Activated T-helper 1 cell treated with Interleukin-2 at 50 U/mL for 16 hours (primary cell): ENCODE data around the gene MOGAT2.
"Not testable (repeated sequence)": the region's sequence is repeated elsewhere in the genome, so short reads cannot be mapped to it uniquely, and the experiment has no call there.

Source experiments
- DNase-seq: peaks from one replicate; pipeline ENCODE4 v3.0.0-alpha.2; 2020; ENCODE audit warnings: low read depth

MOGAT2 gene

DNA sequence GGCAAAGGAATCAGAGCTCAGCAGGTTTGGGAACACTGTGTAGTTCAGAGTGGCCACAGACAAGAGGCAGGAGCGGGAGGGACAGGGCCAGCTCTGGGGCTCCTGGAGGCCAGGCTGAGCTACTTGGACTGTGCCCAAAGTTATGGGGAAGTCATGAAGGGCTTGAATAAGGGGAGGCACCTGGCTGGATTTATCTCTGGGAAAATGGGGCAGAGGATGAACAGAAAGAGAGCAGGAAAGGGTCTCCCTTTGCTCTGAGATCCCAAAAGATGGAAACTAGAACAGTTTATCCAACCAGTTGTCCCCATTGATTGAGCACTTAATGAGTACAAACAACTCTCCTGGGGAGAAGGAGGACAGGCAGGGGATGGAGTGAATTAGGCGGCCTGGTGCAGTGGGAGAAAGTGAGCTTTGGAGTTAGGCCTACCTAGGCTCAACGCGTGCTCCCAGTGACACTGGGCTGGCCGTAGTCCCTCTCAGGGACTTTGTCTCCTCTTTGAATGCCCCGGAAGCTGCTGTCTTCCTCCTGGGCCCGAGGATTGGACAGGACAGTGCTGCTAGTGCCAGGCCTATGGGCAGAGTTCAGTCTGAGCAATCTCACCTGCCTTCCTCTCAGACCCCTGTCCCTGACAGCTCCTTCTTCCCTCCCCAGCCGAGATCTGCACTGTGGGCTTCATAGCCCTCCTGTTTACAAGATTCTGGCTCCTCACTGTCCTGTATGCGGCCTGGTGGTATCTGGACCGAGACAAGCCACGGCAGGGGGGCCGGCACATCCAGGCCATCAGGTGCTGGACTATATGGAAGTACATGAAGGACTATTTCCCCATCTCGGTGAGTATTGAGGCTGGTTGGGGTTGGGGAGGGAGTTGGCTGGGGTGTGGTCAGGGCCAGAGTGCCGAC lies 2.0 kb downstream of the MOGAT2 start:
- no peak for DNase-seq

DNA sequence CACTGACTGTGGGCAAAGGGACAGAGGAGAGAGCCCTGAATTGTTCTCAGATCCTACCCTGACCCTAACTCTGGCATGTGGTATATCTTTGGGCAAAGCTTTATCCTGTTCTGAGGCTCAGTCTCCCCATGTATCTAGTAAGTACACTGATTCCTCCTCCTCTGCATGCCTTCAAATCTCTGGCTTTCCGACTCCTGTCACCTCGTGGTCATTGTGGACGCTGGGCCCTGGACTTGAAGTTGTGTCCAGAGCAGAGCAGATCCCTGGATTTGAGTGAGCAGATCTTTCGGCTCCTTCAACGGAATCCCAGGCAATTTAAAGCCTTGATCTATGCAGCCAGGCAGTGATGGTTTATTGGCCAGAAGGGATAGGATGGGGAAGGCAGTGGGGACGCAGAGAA lies 3.0 kb downstream of the MOGAT2 start:
- DNase-seq = no peak

DNA sequence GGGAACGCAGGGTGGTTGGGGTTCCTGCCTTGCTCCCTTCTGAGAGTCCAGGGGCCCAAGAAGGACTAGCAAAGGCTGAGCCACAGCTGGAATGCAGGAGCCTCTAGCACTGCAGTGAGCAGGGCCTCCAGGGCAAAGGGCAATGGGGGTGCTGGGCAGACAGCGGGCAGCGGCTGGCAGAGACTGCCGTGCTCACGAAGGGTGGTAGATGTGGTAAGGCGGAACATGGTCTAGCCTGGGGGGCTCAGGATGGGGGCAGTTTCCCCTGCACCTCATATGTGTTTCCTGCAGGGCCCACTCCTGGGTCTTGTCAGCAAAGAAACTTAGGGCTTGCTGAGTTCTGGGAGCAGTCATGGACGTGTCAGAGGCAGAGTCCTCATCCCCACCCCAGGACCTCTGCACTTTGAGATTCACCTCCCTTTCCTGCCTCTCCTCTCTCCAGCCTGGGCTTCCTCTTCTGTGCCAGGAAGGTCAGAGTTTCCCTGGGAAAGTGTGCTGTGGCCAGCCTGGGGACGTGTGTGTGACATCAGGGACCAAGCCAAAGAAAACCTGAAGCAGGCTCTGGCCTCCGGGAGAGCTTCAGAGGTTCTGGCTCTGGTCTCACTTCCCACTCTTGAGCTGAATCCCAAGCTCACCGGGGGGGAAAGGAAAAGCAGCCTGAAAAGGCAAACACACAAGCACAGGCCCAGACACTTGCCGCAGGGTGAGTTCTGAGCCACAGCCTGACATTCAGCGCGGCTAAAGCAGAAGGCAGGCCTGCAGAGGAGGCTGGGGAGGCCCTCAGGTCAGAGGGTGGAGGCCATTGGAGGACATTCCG lies 4.4 kb downstream of the MOGAT2 start:
- DNase-seq = no peak

DNA sequence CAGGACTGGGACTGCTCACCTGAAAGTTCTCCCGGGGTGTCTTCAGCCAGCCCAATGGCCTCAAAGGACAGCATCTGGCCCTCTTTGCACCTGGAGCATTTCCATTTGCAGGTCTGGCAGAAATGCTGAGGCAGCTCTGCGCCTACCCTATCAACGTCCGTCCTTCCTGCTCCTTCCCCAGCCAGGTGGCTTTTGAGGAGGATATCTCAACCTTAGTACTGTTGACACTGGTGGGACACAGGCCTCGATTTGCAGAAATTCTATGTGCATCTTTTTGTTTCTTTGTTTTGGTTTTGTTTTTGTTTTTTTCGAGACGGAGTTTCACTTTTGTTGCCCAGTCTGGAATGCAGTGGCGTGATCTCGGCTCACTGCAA lies 5.0 kb downstream of the MOGAT2 start:
- DNase-seq = no peak

DNA sequence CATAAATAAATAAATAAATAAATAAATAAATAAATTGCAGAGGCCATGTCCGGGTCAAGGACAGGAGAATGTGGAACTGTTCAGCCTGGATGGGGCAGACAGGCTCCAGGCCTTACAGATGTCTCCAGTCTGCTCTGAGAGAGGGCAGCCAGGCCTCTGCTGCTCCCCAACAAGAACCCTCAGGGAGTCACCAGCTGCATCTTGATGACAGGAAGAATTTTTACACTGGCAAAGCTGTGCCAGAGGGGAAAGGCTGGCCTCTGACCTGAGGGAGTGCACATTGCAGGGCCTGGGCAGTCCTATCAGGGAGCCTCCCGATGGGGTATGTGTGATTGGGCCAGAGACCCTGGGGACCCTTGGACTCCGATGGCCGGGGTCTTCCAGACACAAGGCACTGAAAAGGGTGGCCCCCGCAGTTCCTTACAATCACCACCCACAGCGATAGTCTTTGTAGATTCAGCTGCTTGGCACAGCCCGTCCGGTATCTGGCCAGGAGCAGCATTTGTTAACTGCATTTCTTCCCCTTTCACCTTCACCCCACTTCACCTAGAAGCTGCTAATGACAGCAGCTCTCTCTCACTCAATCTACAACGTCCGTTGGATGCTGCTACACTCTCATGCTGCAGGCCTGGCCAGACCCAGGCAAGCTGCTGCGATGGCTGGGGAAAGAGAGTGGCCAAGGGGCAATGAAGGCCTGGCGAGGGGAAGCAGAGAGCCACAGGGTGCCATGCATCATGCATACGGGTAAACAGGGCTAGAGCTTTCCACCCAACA lies 8.1 kb downstream of the MOGAT2 start:
- DNase-seq = no peak

DNA sequence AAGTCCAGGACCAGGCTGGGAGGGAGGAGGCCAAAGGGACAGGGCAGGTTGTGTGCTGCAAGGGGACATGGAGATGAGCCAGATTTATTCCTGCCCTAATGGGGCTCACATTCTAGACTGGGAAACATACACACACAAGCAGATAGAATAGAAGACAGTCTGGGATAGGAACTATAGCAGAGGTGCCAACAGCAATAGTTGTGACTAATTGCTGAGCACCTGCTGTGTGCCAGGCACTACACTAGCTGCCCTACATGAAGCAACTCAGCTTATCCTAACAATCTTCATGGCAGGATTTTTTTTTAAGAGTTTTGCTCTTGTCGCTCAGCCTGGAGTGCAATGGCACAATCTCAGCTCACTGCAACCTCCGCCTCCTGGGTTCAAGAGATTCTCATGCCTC lies 11.4 kb downstream of the MOGAT2 start:
- DNase-seq = no peak

DNA sequence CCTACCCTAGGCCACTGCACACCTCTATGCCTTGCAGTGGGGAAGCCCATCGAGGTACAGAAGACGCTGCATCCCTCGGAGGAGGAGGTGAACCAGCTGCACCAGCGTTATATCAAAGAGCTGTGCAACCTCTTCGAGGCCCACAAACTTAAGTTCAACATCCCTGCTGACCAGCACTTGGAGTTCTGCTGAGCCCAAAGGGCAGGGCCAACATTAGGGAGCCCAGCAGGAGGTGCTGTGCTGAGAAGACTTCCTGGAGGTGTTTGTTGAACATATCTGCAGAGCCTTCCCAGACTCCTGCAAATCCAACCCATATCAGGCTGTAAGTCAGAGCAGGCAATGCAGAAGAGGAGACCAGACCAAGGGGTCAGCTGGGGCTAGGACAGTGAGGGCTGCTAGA lies 13.5 kb downstream of the MOGAT2 start:
- DNase-seq = no peak

DNA sequence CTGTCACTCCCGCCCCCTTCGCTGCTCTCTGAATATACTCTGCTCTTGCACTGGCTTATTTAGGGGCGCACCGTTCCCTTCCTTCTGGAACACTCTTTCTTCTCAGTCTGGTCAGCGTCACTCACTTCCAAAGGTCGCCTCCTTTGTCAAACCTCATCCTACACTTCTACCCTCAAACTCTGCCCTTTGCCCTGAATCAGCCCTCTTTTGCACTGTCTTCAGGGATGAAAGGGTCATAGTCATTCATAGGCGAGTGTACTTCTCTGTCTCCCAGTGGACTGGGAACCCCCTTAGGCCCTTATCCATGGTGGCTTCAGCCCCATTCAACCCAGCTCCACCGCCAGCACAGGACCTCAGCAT lies 15.4 kb downstream of the MOGAT2 start:
- DNase-seq = no peak

DNA sequence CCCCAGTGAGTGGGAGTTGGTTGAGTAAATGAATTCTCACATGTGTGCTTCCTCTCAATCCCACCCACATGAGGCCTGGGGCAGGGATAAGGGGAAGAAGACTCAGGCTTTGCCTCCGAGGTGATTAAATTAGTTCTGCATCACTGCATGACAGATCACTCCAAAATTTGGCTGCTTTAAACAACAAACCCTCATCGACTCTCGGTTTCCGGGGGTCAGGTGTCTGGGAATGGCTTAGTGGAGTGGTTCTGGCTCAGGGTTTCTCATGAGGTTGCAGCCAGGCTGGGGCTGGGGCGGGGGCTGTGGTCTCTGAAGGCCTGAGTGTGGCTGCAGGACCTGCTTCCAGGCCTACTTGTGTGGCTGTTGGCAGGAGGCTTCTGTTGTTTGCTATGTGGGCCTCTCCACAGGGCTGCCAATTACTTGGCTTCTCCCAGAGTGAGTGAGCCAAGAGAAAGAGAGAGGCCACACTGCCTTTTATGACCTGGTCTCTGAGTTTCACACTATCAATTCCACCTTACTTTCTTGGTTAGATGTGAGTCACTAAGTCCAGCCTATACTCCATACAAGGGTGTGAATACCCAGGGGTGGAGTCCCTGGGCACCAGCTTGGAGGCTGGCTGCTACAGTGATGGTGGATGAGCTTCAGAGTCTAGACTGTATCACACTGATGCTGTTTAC lies 15.9 kb downstream of the MOGAT2 start:
- no peak for DNase-seq

DNA sequence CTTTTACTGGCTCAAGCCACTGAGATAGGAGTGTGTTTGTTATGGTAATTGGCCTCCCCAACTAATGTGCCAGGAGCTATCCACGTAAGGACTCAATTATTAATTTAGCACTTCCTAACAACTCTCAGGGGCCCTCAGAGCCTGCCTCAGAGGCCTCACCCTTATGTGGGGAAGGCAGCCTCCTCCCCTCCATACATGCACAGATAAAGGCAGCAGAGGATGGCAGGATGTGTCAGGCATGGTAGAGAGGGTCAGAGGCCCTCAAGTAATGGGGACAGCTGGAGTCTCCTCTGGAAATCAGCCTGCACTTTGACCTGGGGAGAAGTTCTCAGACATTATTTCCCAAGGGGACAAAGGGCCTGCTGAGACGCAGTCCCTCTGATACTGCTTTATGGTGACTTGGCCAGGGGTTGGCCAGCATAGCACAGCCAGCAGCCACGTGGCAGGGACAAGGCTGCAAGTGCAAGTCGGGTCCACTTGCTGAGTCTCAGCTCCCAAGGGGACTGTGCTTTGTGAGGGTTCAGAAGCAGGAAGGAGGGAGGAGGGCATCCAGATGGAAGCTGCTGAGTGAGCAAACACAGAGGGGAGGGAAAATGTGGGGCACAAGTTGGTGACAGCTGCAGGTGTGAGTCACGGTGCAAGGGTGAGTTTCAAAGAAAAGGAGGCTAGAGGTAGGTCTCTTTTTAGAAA lies 17.0 kb downstream of the MOGAT2 start:
- no peak for DNase-seq

DNA sequence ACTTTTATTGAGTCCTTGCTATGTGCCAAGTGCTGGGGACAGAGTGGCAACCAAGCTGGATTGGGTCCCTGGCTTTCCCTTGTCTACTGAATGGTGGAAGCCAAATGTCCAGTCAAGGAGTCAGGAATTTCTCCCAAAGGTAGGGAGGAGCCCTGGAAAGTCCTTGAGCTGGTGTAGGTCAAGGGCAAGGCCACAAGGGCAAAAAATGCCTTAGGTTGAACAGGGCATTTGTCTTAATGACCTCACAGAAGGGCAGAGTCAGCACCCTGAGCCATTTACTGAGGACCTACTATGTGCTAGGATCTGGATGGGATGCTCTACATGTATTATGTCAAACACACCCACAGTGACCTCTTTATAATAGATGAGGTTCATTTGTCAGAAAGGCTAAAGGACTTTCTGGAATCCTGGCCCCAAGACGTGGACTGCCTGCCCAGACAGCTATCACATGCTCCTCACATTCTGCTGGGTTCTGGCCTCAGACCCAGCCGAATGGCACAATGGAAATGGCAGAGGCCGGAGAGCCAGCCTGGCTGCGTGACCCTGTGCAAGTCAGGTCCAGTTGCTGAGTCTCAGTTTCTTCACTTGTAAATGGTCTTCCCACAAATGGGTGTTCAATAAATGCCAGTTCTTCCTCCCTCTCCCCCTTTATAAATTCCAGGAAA lies 17.7 kb downstream of the MOGAT2 start:
- no peak for DNase-seq

DNA sequence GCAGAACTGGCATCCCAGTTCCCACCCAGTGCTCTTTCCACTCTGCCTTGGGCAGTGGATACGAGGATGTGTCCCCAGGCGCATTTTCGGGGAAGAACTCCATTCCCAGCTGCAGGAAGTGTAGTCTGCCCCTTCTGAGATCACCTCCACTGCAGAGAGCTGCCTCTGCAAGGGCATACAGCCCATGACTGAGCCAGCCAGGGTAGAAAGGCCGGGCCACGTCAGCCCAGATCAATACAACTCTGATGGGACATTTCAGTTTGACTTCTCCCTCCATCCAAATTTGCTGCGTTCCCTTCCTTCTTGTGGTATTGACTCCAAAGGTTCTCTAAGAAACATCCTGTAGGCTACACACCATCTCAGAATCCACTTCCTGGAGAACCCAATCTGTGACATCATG lies 19.7 kb downstream of the MOGAT2 start:
- DNase-seq = no peak

DNA sequence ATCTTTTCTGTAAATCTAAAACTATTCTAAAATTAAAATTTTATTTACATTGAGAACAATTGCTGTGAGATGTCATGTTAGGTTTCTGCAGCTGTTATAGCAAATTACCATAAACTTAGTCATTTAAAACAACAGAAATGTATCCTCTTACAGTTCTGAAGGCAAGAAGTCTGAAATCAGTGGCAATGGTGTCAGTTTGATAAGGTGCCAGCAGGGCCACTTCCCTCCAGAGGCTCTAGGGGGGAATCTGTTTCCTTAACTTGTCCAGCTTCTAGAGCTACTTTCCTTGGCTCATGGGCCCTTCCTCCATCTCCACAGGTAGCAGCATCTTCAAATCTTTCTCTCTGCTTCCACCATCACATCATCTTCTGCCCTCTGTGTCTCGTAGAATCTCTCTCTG lies 23.0 kb downstream of the MOGAT2 start:
- no peak for DNase-seq

DNA sequence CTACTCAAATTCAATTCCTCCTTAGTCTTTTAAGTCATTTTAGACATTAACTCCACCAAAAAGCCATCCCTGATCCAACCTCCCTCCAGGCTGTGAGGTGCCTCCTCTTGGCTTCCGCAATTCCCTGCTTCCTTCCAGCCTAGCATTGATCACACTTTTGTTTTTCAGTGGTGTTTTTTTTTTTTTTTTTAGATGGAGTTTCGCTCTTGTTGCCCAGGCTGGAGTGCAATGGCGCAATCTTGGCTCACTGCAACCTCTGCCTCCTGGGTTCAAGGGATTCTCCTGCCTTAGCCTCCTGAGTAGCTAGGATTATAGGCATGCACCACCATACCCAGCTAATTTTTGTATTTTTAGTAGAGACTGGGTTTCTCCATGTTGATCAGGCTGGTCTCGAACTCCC lies 25.5 kb downstream of the MOGAT2 start:
- DNase-seq = not testable (repeated sequence)

DNA sequence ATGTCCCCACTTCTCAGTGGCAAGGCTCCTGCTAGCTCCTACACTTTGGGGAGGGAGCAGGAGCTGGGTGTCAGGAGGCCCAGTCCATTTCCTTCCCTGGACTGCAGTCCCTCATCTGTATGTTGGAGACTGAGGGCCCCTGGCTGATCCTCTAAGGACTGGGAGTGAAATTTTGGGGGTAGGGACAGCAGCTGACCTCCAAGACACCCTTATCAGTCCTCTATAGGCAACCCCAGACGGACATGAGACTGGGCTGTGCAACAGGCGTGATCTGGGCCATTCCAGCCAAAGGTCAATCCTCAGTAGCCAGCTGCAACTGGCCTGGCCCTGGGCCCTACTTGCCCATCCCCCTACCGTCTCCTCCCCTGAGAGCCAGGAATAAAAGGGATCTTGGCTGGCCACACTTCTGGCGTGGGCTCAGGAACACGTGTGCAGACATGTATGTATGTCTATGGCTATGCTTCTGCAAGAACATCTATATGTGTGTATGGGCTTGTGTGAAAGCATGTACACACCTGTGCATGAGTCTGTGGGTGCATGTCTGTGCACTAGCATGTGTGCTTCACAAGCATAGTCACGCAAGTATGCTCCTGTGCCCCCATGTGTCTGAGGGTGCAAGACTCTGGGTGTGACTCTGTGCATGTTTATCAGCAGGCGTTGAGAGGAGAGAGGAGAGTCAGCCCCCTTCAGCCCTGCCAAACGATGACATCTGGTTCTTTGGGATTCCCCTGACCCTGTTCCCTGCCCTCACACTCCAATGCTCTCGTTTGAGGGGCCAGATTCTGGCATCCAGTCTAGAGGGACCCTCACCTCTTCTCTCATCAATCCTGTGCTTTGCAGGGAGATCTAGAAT lies 26.3 kb downstream of the MOGAT2 start:
- no peak for DNase-seq

DNA sequence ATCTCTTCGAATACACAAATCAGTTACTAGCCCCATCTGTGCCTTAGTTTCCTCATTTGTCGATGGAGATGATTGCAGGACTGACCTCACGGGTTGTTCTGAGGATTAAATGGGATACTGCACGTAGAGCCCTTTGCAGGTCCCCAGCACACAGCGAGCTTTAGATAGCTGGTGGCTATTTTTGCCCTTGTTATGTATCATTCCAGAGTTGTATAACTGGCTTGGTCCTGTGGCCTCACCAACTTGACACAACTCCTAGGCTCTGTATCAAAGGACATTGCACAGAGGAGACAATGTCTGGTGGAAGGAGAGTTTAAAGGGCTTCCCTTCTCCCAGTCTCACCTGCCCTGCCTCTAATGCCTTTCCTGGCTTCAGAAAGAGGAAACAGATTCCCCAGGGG lies 28.2 kb downstream of the MOGAT2 start:
- no peak for DNase-seq

DNA sequence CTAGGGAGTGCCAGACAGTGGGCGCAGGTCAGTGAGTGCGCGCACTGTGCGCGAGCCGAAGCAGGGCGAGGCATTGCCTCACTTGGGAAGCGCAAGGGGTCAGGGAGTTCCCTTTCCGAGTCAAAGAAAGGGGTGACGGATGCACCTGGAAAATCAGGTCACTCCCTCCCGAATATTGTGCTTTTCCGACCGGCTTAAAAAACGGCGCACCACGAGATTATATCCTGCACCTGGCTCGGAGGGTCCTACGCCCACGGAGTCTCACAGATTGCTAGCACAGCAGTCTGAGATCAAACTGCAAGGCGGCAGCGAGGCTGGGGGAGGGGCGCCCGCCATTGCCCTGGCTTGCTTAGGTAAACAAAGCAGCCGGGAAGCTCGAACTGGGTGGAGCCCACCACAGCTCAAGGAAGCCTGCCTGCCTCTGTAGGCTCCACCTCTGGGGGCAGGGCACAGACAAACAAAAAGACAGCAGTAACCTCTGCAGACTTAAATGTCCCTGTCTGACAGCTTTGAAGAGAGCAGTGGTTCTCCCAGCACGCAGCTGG lies 31.2 kb downstream of the MOGAT2 start:
- DNase-seq = not testable (repeated sequence)

DNA sequence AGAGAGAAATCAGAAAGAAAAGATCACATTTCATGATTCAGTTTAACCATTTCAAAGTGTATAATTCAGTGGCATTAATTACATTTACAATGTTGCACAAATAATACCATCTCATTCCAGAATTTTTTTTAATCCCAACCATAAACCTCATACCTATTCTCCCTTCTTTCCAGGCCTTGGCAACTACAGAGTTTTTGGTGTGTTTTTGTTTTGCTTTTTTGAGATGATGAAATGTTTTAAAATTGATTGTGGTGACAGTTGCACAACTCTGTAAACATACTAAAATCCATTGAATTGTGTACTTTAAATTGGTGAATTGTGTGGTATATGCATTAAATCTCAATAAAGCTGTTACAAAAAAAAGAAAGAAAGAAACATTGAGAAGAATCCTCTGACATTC lies 37.3 kb downstream of the MOGAT2 start:
- not testable (repeated sequence) for DNase-seq

DNA sequence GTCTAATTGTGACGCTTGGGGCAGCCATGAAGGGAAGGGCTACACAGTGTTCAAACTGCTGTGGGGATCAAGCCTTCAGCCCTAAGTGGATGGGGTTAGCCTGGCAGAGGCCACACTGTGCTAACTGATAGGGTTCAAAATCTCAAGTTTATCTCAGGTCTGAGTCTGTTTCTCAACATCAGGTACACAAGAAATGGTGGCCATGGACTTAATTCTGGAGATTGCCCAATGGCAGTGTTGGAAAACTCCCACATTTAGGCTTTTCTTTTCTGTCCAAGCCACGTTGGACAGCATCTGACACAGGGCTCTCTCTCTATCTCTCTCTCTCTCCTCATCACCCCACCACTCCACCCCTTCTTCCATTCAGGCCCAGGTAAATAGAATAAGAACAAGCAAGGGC lies 40.0 kb downstream of the MOGAT2 start:
- DNase-seq = no peak

DNA sequence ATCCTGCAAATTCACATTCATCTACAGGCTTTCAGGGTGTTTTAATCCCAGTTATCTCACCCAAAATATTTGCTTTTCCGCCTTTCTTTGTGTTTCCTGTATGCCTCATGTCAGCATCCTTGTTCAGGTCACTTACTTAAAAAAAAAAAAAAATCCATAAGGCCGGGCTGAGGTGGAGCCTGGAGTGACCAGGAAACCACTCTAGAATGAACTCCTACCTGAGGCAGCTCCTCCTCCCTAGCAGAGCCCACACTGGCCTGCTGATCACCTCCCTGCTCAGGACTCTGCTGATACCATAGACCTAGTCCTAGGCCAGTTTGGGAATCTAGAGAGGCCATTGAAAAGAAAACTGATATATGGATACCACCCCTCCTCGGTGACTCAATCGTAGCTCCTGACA lies 42.2 kb downstream of the MOGAT2 start:
- no peak for DNase-seq
